HL-60 (cell line): ENCODE measurements around the gene PDPN.
"Not testable (repeated sequence)": the region's sequence is repeated elsewhere in the genome, so short reads cannot be mapped to it uniquely, and the experiment has no call there.

Experiments used
- DNase-seq, 2 experiments: peaks; one replicate each; pipeline ENCODE4 v3.0.0-alpha.2; 2010 to 2020; ENCODE audit warnings: low read depth in 1 of 2, low spot score in 1 of 2
- H3K27ac ChIP-seq: fragments of 250-450 bp; sonication (Bioruptor Pico); replicated peaks from 2 replicates; pipeline ENCODE4 v1.5.1; 2020; ENCODE audit warnings: mild to moderate bottlenecking, moderate library complexity
- H3K27me3 ChIP-seq: fragments of 250-450 bp; sonication (Bioruptor Pico); 2 replicates; pipeline ENCODE4 v1.5.1; 2021; ENCODE audit warnings: mild to moderate bottlenecking, moderate library complexity; ENCODE audit not compliant: insufficient read depth, poor library complexity, severe bottlenecking
- H3K4me3 ChIP-seq: replicated peaks from 2 replicates; pipeline ENCODE4 v1.5.1; 2011; ENCODE audit warnings: mild to moderate bottlenecking, control low read depth, low read length; ENCODE audit not compliant: insufficient read depth
- CTCF ChIP-seq: IDR thresholded peaks from one replicate; pipeline ENCODE4 v1.5.1; 2011; ENCODE audit warnings: low read length, control low read depth, inconsistent platforms; ENCODE audit not compliant: insufficient read depth
- GABPA ChIP-seq: IDR thresholded peaks from 2 replicates; pipeline ENCODE4 v1.6.1; 2012; ENCODE audit warnings: low read depth
- POLR2AphosphoS5 ChIP-seq: IDR thresholded peaks from 2 replicates; pipeline ENCODE4 v1.6.1; 2012; ENCODE audit warnings: low read depth
- REST ChIP-seq: IDR thresholded peaks from 2 replicates; pipeline ENCODE4 v1.6.1; 2012; ENCODE audit warnings: low read depth; ENCODE audit not compliant: insufficient replicate concordance
- SPI1 ChIP-seq: IDR thresholded peaks from 2 replicates; pipeline ENCODE4 v1.6.1; 2012; ENCODE audit warnings: low read depth, mild to moderate bottlenecking, borderline replicate concordance

Gene PDPN

GRCh38 chr1:13570435-13570834, 13.2 kb upstream of the PDPN start:
- not testable (repeated sequence) for DNase-seq

GRCh38 chr1:13570924-13571323, 12.7 kb upstream of the PDPN start:
- no peak overlapping the region for H3K4me3 ChIP-seq
- H3K27me3 ChIP-seq = no peaks in the 10 kb centered on the region
- no peak for DNase-seq
- TF ChIP-seq REST = no peak
- no peak for TF ChIP-seq POLR2AphosphoS5
- no peak for TF ChIP-seq CTCF
- no peak for TF ChIP-seq GABPA
- TF ChIP-seq SPI1 = no peak
- H3K27ac ChIP-seq = no peak overlapping the region

More at GRCh38 chr1:13570435-13570834, 13.2 kb upstream of the PDPN start:
- not testable (repeated sequence) for H3K27ac ChIP-seq, H3K4me3 ChIP-seq, H3K27me3 ChIP-seq

- no peak for TF ChIP-seq REST
- TF ChIP-seq SPI1 = no peak
- no peak for DNase-seq
- Histone ChIP-seq H3K27me3 (no peaks in the 10 kb centered on the region), H3K27ac (no peak overlapping the region), H3K4me3 (no peak overlapping the region)
These were observed 10.0 kb upstream of the PDPN start for GRCh38 chr1:13573586-13573985.

- no peak overlapping the region for H3K4me3 ChIP-seq
- H3K27ac ChIP-seq = no peak overlapping the region
- peaks cover 2% of the 10 kb centered on the region for H3K27me3 ChIP-seq
- TF ChIP-seq SPI1 (no peak), REST (no peak), POLR2AphosphoS5 (no peak), CTCF (no peak), GABPA (no peak)
- no peak for DNase-seq
These were observed 6.7 kb upstream of the PDPN start for GRCh38 chr1:13576926-13577325.
